Retina (tissue), 1 donor: Measurements from ENCODE around the gene MIB2.
"Not testable (repeated sequence)": the region's sequence is repeated elsewhere in the genome, so short reads cannot be mapped to it uniquely, and the experiment has no call there.

Source experiments
- DNase-seq: peaks from one replicate; pipeline ENCODE4 v3.0.0-alpha.2; 2016

MIB2 gene

DNA sequence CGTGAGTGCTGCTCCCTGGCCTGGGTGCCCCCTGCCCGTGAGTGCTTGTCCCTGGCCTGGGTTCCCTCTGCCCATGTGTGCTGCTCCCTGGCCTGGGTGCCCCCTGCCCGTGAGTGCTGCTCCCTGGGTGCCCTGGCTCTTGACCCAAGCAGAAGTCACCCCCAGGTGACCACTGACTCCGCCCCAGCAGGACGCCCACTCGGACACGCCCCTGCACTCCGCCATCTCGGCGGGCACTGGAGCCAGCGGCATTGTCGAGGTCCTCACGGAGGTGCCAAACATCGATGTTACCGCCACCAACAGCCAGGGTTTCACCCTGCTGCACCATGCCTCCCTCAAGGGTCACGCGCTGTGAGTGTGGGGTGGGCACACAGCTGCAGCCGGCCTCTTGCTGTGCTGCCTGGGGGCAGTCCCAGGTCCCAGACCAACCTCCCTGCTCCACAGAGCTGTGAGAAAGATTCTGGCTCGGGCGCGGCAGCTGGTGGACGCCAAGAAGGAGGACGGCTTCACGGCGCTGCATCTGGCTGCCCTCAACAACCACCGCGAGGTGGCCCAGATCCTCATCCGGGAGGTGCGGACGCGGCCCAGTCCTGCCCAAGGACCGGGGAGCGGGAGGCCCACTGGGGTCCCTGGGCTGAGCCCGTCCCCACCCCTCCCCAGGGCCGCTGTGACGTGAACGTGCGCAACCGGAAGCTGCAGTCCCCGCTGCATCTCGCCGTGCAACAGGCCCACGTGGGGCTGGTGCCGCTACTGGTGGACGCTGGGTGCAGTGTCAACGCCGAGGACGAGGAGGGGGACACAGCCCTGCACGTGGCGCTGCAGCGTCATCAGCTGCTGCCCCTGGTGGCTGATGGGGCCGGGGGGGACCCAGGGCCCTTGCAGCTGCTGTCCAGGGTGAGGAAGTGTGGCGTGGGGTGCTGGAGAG lies 12.8 kb downstream of the MIB2 start:
- DNase-seq: peak; percentile 11

DNA sequence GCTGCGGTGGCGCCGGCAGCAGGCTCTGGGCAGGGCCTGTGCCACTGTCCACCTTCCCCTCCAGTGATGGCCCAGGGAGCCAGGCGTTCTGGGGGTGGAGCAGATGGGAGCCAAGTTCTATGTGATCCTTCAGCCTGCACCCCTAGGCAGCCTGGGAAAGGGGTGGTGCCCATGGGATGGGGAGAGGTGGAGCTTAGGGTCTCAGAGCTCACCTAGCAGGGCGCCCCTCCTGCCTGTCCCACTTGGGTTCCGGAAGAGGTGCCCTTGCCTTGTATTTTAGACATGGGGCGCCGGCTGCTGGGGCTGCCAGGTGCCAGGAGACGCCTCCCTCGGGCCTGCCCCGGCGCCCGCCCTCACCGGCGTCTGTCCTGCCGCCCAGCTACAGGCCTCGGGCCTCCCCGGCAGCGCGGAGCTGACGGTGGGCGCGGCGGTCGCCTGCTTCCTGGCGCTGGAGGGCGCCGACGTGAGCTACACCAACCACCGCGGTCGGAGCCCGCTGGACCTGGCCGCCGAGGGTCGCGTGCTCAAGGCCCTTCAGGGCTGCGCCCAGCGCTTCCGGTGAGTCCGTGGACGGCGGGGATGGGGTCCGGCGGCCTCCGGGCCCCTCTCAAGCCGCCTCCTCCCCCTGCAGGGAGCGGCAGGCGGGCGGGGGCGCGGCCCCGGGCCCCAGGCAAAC lies 13.6 kb downstream of the MIB2 start:
- DNase-seq: peak; percentile 17

DNA sequence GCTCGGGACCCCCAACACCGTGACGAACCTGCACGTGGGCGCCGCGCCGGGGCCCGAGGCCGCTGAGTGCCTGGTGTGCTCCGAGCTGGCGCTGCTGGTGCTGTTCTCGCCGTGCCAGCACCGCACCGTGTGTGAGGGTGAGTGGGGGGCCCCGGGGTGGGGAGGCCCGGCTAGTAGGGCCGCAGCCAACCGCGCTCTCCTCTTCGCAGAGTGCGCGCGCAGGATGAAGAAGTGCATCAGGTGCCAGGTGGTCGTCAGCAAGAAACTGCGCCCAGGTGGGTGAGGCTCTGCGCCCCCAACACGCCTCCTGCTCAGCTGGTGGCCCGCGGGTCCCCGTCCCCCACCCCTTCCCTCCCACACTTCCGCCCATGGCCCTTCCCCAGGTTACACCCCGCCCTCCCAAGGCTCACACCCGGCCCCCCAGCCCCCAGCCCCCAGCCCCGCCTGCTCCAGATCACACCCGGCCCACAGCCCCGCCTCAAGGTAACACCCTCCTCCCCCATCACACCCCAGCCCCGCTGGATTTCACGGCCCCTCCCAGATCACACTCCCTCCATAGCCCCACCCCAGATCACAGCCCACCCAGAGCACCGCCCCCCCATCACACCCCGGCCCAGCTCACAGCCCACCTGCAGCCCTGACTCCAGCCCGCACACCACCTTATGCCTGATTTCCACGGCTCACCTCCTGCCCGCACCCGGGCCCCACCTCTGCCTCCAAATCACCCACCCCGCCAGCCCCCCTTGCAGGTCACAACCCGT lies 14.3 kb downstream of the MIB2 start:
- DNase-seq: no peak

DNA sequence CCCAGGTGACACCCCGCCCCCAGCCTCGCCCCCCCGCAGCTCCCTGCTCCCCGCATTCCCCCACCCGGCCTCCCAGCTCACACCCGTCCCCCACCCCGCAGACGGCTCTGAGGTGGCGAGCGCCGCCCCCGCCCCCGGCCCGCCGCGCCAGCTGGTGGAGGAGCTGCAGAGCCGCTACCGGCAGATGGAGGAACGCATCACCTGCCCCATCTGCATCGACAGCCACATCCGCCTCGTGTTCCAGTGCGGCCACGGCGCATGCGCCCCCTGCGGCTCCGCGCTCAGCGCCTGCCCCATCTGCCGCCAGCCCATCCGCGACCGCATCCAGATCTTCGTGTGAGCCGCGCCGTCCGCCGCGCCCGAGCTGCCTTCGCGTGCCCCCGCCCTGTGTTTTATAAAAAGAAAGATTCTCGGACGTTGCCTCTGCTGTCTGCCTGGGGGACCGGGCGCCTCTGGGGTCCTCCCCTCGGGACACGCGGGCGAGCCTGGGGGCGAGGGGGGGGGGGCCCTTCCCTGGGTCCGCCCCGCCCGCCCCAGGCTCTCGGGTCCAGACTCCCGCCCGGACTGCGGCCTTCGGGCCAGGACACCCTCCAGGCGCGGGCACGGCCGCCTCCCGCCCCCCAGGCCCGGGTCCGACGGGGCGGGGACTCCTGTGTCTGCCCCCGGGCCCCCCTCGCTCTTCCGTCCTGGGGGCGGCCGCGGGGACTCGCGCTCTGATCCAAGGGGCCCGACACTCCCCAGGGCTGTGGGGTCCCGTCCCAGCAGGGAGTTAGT lies 15.1 kb downstream of the MIB2 start:
- DNase-seq: peak; percentile 89

DNA sequence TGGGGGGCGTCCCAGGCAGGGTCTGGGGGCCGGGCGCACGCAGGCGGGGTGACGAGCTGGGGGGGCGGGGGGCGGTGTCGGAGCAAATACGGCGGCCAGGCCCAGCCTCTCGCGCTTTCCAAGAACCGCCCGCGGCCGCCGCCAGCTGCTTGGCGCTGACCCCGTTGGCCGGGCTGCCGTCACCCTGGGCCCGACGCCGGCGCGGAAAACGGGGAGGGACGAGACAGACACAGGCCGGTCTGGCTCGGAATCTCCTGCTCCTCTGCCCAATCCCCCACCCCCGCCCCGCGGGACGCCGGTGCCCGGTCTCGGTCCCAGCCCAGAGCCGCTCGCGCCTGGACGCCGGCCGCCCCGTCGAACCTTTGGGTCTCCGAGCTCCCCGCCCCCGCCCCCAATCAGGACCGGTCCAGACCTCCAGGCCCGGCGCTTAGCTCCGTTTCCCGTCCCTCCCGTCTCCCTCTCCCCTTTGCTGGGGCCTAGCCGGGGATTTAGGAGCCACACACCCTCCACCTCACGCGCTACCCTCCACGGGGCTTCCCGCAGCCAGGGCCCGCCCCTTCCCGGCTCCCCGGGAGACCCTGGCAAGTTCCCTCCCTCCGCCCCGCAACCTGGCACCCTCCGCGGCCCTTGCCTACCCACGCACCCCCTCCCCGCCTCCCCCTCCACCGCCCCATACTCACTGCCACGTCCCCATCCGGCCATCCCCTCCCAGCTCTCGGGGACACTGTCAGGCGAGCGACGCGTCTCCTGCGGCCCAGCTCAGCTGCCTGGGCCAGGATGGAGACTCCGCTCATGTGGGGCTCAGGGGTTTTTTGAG lies 15.9 kb downstream of the MIB2 start:
- peak; percentile 37 for DNase-seq

DNA sequence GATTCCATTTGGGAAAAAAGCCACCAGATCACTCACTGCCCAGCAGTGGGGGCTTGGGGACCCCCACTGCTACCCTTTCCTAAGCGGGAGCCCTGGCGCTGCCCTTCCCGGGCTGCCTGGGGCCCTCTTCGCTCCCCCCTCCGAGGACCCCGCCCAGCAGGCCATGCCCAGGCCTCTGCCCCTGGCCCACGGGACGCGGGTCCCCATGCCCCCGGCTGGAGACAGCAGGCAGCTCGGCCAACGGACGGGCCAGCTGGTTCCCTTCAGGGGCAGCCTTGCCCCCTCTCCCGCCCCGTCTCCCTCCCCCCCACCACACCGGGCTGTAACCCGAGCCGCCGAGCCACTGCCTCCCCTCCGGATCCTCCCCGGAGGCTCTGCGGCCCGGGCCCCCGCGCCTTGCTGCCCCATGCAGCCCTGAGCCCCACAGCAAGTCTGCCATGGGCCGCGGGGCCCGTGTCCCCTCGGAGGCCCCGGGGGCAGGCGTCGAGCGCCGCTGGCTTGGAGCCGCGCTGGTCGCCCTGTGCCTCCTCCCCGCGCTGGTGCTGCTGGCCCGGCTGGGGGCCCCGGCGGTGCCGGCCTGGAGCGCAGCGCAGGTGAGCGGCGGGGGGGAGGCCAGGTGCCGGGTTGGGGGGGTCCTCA lies 16.6 kb downstream of the MIB2 start, which contains the start of gene MMP23B:
Gene MMP23B, plus strand, starts transcription at position 392 of the 639 bp plus-strand sequence. Its CDS starts 46 bp downstream, at position 438.
- DNase-seq: peak; percentile 16

DNA sequence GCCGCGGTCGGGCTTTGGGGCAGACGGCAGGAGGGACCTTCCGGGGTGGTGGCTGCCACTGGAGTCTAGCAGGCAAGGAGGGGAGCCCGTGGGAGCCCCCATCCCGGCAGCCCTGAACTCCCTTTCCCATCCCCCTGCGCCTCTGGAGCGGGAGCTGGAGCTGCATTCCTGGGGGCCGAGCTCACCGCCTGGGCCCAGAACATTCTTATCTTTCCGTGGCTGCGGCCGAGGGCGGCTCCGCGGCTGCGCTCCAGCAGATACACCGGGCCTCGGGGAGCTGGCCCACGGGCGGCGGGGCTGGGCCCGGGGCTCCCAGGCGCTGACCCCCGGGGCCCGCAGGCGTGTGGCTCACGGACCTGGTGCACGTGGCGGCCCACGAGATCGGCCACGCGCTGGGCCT lies 18.1 kb downstream of the MIB2 start:
- not testable (repeated sequence) for DNase-seq

DNA sequence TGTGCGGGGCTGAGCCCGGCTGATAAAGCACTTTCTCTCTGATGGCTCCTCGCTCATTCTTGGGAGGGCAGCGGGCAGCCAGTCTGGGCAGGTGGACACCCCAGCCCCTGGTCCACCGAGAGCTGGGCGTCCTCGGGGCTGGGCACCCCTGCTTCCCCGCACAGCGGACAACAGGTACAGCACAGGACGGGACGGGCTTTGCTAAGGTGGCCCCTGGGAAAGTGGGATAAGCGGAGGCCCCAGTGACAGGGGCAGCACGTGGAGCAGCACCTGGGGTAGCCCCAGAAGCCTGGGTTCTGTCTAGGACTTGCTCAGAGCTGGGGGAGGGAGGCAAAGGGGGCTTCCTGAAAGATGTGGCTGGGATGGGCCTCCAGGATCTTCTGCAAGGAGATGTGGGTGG lies 19.3 kb downstream of the MIB2 start:
- not testable (repeated sequence) for DNase-seq

DNA sequence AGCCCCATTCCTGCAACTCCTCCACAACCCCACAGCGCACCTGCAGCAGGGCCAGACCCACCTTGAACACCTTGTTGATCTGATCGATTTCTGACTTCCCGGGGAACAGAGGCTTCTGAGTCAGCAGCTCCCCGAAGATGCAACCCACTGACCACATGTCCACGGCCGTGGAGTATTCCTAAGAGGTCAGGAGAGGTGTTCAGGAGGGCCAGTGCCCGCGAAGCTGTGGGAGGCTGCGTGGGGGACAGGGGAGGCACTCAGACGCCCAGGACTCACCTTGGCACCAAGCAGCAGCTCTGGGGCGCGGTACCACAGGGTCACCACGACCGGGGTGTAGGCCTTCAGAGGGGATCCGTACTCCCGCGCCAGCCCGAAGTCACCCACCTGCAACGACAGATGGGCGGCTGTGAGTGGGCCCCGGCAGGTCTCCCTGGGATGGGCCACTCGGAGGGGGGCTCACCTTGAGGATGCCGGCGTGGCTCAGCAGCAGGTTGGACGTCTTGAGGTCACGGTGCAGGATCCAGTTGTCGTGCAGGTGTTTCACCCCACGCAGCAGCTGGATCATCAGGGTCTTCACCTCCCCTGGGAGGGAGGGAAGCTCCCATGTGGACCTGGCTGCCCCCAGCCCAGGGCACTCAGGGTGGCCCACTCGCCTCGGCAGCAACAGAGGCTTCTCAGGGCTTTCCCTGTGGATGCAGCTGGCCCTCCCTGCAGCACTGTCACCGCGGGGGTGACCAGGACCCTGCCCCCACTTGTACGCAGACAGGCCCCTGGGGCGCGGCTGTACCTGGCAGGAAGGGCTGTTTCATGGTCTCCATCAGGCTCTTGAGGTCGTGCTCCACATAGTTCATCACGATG lies 21.6 kb downstream of the MIB2 start:
- not testable (repeated sequence) for DNase-seq

DNA sequence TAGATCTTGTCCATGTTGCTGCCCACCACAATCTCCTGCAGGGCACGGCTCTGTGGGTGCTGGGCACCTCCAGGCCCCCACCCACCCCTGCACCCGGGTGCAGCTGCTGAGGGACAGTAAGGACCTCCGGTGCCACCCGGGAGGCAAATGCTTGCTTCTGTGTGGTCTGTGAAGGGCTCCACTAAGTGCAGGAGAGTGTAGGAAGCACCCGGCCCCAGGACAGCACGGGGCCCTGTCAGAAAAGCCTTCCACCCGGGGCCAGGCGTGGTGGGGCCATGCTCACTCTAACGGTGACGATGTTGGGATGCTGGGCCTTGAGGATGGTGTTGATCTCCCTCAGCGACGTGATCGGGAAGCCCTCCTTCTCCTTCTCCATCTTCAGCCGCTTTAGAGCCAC lies 22.2 kb downstream of the MIB2 start:
- DNase-seq: not testable (repeated sequence)

DNA sequence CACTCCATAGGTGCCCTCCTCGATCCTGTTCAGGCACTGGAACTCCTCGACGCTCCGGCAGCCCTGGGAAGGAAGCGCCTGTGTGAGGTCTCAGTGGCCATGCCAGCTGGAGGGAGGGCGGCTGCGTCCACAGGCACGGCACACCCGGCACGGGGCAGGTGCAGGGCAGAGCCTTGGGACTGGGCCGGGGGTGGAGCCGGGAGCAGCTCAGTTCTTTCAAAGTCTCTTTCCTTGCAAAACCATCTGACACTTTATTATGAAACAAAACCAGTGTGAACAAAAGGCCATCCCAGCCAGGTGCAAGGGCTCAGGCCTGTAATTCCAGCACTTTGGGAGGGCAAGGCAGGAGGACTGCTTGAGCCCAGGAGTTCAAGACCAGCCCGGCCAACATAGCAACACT lies 23.2 kb downstream of the MIB2 start:
- DNase-seq: not testable (repeated sequence)

DNA sequence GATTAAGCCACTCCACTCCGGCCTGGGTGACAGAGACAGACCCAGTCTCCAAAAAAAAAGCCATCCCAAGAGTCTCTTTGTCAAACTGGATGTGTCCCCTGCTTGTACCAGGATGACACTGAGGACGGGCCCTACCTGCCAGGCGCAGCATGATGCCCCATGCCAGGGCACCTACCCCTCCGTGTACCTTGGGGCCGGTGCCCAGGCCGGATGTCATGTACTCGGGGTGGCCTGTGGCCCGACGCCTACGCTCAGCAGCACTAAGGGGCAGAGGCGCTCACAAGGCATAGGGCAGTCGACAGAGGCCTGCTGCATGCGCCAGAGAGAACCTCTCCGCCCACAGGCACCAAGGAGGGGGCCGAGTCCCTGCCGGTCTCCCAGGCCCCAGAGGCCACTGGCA lies 24.1 kb downstream of the MIB2 start:
- not testable (repeated sequence) for DNase-seq

DNA sequence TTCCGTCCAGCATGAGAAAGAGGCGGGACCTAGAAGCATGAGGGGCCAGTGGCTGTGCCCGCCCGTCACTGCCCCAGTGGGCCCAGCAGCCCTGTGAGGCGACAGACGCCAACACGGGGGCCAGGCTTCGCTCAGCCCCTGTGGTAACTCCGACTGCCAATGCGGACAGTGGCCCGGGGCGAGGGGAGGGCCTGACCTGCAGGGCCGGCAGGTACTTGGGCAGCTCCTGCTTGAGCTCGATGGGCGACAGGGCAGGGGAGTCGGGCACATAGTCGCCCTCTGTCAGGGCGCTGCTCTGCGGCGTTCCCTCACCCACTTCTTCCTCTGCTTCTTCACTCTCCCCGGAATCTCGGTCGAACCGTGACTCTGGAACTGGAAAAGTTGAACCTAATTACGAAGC lies 24.8 kb downstream of the MIB2 start:
- DNase-seq: not testable (repeated sequence)

DNA sequence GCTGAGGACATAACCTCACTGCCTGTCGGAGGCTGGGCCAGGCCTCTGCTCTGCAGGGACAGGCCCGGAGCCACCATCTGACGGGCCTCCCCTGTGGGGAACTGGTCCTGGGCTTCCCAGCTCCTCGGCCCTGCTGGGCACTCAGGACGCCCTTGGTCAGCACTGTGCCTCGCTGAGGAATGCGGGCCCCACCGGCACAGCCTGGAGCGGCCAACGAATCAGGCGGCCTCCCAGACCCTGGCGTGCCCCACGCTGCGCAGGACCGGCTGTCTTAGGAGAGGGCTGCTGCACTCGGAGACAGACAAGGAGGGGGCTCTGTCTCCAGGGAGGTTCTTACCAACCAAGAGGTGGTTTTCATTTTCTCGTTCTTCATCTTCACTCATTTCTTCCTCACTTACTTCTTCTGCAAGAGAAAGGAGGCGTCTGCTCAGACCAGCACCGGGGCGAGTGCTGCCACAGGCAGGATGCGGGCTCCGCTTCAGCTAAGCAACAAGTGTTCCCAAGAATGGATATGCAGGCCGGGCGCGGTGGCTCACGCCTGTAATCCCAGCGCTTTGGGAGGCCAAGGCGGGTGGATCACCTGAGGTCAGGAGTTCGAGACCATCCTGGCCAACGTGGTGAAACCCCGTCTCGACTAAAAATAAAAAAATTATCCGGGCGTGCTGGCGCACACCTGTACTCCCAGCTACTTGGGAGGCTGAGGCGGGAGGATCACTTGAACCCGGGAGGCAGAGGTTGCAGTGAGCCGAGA lies 25.6 kb downstream of the MIB2 start:
- not testable (repeated sequence) for DNase-seq

DNA sequence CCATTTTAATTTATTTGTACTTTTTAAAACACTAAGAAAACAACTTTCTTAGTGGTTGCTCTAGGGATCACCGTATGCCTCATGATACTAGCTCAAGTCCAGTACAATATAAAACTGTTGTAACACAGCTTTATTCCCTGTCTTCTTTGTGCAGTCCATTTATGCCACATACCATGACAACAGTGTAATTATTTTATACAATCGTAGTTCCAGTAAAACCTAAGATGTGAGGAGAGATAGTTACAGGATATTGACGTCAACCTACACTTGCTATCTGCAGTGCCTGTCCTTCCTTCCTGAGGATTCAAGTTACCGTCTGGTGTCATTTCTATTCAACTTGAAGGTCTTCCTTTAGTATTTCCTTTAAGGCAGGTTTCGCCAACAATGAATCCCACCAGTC lies 31.0 kb downstream of the MIB2 start:
- DNase-seq: not testable (repeated sequence)

DNA sequence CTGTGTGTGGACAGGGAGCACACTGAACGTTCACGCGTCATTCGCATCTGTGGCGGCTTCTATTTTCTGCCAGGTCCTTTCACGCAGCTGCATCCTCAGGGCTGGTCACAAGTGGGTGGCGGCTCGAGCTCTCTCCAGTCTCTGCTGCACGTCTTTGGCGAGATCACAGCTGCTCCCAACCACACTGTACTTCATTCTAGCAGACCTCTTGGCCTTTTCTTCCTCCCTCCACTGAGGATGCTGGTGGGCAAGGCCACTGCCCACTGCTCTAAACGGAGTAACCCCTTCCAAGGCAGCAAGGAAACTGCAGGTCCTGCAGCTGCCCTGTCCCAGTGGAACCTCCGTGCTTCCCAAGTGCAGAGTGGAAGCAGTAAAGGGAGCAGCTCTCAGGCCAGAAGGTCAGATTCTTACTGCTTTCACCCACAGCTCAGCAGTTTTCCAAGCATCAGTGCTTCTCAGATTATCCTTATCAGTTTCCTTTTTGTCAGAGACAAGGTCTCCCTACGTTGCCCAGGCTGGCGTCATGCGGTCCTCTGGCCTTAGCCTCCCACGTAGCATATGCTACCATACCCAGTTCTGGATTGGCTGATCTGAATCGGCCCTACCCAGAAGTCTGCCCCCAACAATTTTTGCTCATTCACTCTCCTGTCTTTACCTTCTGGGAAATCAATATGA lies 32.4 kb downstream of the MIB2 start:
- DNase-seq: not testable (repeated sequence)

DNA sequence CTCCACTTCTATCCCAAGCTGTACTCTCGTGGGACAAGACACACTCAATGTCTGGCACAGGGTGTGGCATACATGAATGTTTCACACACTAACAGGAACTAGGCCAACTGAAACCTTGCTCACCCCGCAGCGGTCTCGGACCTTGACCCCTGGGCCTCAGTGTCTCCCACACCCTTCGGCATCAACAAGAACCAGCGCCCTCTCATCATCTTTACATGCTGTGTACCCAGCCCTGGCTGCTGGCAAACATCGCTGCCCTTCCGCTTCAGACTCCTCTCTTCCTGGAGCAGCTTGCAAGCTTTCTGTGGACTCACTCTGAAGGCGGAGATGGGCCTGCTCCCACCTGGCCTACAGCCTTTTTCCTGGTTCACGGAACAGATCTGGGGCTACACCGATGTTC lies 33.0 kb downstream of the MIB2 start:
- not testable (repeated sequence) for DNase-seq
